SH-SY5Y (cell line): ENCODE data around the gene LRMDA.

ENCODE experiments used
- GATA2 ChIP-seq: IDR thresholded peaks from 2 replicates; pipeline ENCODE4 v1.6.1; 2011; ENCODE audit warnings: mild to moderate bottlenecking, low read depth, low read length
- GATA3 ChIP-seq: IDR thresholded peaks from 2 replicates; pipeline ENCODE4 v1.6.1; 2011; ENCODE audit warnings: low read depth, mild to moderate bottlenecking, low read length, moderate library complexity

GRCh38 chr10:76188216-76188615 lies 756.8 kb downstream of the LRMDA start:
- no peak for TF ChIP-seq GATA2
- no peak for TF ChIP-seq GATA3
